Esophagus muscularis mucosa (tissue), 3 donors: Measurements from ENCODE around the gene MGAT5B.

Source experiments
- CTCF ChIP-seq, 3 experiments: fragments of 200-600 bp in 2 of 3; fragments of 450-650 bp in 1 of 3; sonication (generic) in 2 of 3; IDR thresholded peaks; one replicate each; pipeline ENCODE4 v1.5.1; 2017 to 2019; ENCODE audit warnings: antibody characterized with exemption in 3 of 3, mild to moderate bottlenecking in 2 of 3, moderate library complexity in 1 of 3
- EP300 ChIP-seq: sonication (generic); formaldehyde crosslinking; IDR thresholded peaks from one replicate; pipeline ENCODE4 v1.6.1; 2017; ENCODE audit warnings: antibody characterized with exemption

GRCh38 chr17:76927982-76928381, 59.8 kb downstream of the MGAT5B start:
- TF ChIP-seq CTCF (IDR thresholded peaks at IDR 0.05) (no peak), EP300 (no peak)
